CD14-positive monocyte (primary cell): ENCODE data around the gene EBNA1BP2. TPM values are rescaled to one million over a fixed set of nuclear protein-coding genes. Genes with fewer than 3 reads are reported as not detected.

ENCODE experiments used
- DNase-seq, 3 donors: peaks; one replicate each; pipeline ENCODE4 v3.0.0-alpha.2; 2011 to 2022
- H2AFZ ChIP-seq: 2 replicates; pipeline ENCODE4 v1.6.0; 2012; ENCODE audit warnings: mild to moderate bottlenecking, low read depth, low read length, inconsistent platforms; ENCODE audit not compliant: insufficient read depth, poor library complexity, severe bottlenecking
- H3K27ac ChIP-seq, 2 donors: 1 replicate in 1 of 2; 2 replicates in 1 of 2; pipeline ENCODE4 v1.5.1; 2012 to 2013; ENCODE audit warnings: low read length in 2 of 2, control low read depth in 1 of 2, inconsistent platforms in 1 of 2, low read depth in 1 of 2, mild to moderate bottlenecking in 1 of 2
- H3K27me3 ChIP-seq, 2 donors: one replicate each; pipeline versions ENCODE4 v1.6.0 to v1.6.1; 2011 to 2013; ENCODE audit warnings: low read length in 2 of 2; ENCODE audit not compliant: control insufficient read depth in 2 of 2, insufficient read depth in 2 of 2
- H3K36me3 ChIP-seq, 2 donors: replicated peaks in 1 of 2; 1 replicate in 1 of 2; 2 replicates in 1 of 2; pipeline versions ENCODE4 v1.5.1 to v1.6.1; 2012 to 2013; ENCODE audit warnings: low read length in 2 of 2, control low read depth in 1 of 2, inconsistent platforms in 1 of 2, mild to moderate bottlenecking in 1 of 2; ENCODE audit not compliant: insufficient read depth in 2 of 2, control insufficient read depth in 1 of 2
- H3K4me1 ChIP-seq, 2 donors: 1 replicate in 1 of 2; 2 replicates in 1 of 2; pipeline versions ENCODE4 v1.5.1 to v1.6.1; 2012 to 2013; ENCODE audit warnings: low read length in 2 of 2, control low read depth in 1 of 2, inconsistent platforms in 1 of 2, mild to moderate bottlenecking in 1 of 2, moderate library complexity in 1 of 2; ENCODE audit not compliant: insufficient read depth in 2 of 2, control insufficient read depth in 1 of 2
- H3K4me2 ChIP-seq: replicated peaks from 2 replicates; pipeline ENCODE3; 2012; ENCODE audit warnings: low read length, moderate library complexity, mild to moderate bottlenecking; ENCODE audit not compliant: poor library complexity, severe bottlenecking; ENCODE audit errors: extremely low read depth
- H3K4me3 ChIP-seq, 3 experiments: fragments of 200-600 bp in 1 of 3; sonication (generic) in 1 of 3; replicated peaks in 1 of 3; 1 replicate in 2 of 3; 2 replicates in 1 of 3; pipeline ENCODE4 v1.5.1; 2011 to 2013; ENCODE audit warnings: low read length in 3 of 3, mild to moderate bottlenecking in 3 of 3, control low read depth in 2 of 3, low read depth in 2 of 3, inconsistent platforms in 1 of 3, moderate library complexity in 1 of 3
- H3K79me2 ChIP-seq: 2 replicates; pipeline ENCODE4 v1.6.0; 2012; ENCODE audit warnings: mild to moderate bottlenecking, control low read depth, inconsistent platforms, low read length, moderate library complexity; ENCODE audit not compliant: insufficient read depth
- H3K9ac ChIP-seq: 2 replicates; pipeline ENCODE4 v1.6.0; 2017; ENCODE audit warnings: low read length, mild to moderate bottlenecking; ENCODE audit not compliant: insufficient read depth, poor library complexity, severe bottlenecking
- H3K9me3 ChIP-seq, 2 donors: replicated peaks in 1 of 2; 1 replicate in 1 of 2; 2 replicates in 1 of 2; pipeline versions ENCODE4 v1.5.1 to v1.6.1; 2012 to 2013; ENCODE audit warnings: low read length in 2 of 2, control low read depth in 1 of 2; ENCODE audit not compliant: control insufficient read depth in 1 of 2, insufficient read depth in 1 of 2
- H4K20me1 ChIP-seq: 2 replicates; pipeline ENCODE4 v1.6.0; 2012; ENCODE audit warnings: mild to moderate bottlenecking, low read length, control low read depth, moderate library complexity; ENCODE audit not compliant: insufficient read depth
- H3K27ac Mint-ChIP-seq, 7 donors: one replicate each; pipeline ENCODE4 v1.8.0; 2020; ENCODE audit warnings: mild to moderate bottlenecking in 7 of 7, mixed read lengths in 7 of 7, moderate library complexity in 6 of 7, inconsistent platforms in 2 of 7
- H3K27me3 Mint-ChIP-seq, 3 donors: one replicate each; pipeline ENCODE4 v1.8.0; 2021 to 2022; ENCODE audit warnings: low read depth in 3 of 3, mild to moderate bottlenecking in 3 of 3, mixed read lengths in 3 of 3, moderate library complexity in 3 of 3, inconsistent platforms in 1 of 3
- H3K36me3 Mint-ChIP-seq, 2 donors: one replicate each; pipeline ENCODE4 v1.8.0; 2020; ENCODE audit warnings: mixed read lengths in 2 of 2, inconsistent platforms in 1 of 2, mild to moderate bottlenecking in 1 of 2
- H3K4me1 Mint-ChIP-seq: one replicate; pipeline ENCODE4 v1.8.0; 2020; ENCODE audit warnings: mild to moderate bottlenecking, mixed read lengths
- H3K4me3 Mint-ChIP-seq, 2 donors: one replicate each; pipeline ENCODE4 v1.8.0; 2020; ENCODE audit warnings: mild to moderate bottlenecking in 2 of 2, mixed read lengths in 2 of 2, moderate library complexity in 1 of 2
- H3K9me3 Mint-ChIP-seq, 7 donors: one replicate each; pipeline ENCODE4 v1.8.0; 2020 to 2022; ENCODE audit warnings: mixed read lengths in 7 of 7, mild to moderate bottlenecking in 6 of 7, moderate library complexity in 6 of 7, inconsistent platforms in 2 of 7
- WGBS: methylation state at CpG from one replicate; pipeline ENCODE4 v1.1.5; 2013; ENCODE audit warnings: missing lambda C conversion rate; ENCODE audit not compliant: insufficient coverage; 5-methylcytosine and 5-hydroxymethylcytosine counted together
- intact Hi-C, 2 donors: fragments of 100-400 bp; cut with micrococcal nuclease; formaldehyde crosslinking; loops; one replicate each; pipeline versions ENCODE4 v1.15.0 to v1.15.1; 2023
- polyA plus RNA-seq, 3 donors: library from polyadenylated mRNA; depleted of rRNA in 1 of 3; unstranded in 2 of 3; stranded (reverse) in 1 of 3; fragments of 300-500 nt in 2 of 3; fragments of >200 nt in 1 of 3; fragmentation: Illumina TruSeq in 2 of 3; gene quantifications; 1 replicate in 2 of 3; 2 replicates in 1 of 3; pipeline ENCODE4 v1.2.3, GENCODE V29; 2012 to 2021
- TF ChIP-seq, protein P1 (sequence below): fragments of 200-600 bp; IDR thresholded peaks from one replicate; pipeline ENCODE4 v1.8.0; 2022; ENCODE audit warnings: antibody characterized with exemption, mild to moderate bottlenecking

EBNA1BP2 gene
- polyA plus RNA-seq, 3 donors: 10.2 to 37.2 (median 30.9) TPM

DNA sequence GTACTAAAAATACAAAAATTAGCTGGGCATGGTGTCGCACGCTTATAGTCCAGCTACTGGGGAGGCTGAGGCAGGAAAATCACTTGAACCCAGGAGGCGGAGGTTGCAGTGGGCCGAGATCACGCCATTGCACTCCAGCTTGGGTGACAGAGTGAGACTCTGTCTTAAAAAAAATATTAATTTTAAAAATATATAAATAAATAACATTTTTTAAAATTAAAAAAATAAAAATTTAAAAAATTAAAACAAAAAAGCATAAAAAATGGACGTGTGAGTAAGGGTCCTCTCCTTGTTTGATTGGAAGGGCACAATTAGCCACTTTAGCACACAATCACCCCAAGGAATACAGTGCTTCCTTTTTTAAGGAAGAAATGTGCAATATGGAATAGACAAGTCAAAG, 18.6 kb downstream of the EBNA1BP2 start:
- Histone ChIP-seq H3K4me1 (no peaks in the 10 kb centered on the region), H3K4me2 (no peak overlapping the region), H3K79me2 (no peaks in the 10 kb centered on the region), H3K27me3 (peaks cover 13 to 16% of the 10 kb centered on the region in 2 donors), H4K20me1 (no peaks in the 10 kb centered on the region), H3K4me3 (no peak overlapping the region), H3K36me3 (no peaks in the 10 kb centered on the region), H2AFZ (no peak overlapping the region), H3K27ac (no peak overlapping the region), H3K9me3 (peaks cover 0 to under 1% of the 10 kb centered on the region in 2 donors), H3K9ac (no peak overlapping the region)
- DNase-seq: no peak
- WGBS: 92% methylated on average over 2 of the region's 6 CpGs
- TF ChIP-seq, protein P1, sequence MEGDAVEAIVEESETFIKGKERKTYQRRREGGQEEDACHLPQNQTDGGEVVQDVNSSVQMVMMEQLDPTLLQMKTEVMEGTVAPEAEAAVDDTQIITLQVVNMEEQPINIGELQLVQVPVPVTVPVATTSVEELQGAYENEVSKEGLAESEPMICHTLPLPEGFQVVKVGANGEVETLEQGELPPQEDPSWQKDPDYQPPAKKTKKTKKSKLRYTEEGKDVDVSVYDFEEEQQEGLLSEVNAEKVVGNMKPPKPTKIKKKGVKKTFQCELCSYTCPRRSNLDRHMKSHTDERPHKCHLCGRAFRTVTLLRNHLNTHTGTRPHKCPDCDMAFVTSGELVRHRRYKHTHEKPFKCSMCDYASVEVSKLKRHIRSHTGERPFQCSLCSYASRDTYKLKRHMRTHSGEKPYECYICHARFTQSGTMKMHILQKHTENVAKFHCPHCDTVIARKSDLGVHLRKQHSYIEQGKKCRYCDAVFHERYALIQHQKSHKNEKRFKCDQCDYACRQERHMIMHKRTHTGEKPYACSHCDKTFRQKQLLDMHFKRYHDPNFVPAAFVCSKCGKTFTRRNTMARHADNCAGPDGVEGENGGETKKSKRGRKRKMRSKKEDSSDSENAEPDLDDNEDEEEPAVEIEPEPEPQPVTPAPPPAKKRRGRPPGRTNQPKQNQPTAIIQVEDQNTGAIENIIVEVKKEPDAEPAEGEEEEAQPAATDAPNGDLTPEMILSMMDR: no peak
- peaks cover 5% of the 10 kb centered on the region for H3K4me1 Mint-ChIP-seq
- no peak overlapping the region for H3K4me3 Mint-ChIP-seq
- no peak overlapping the region for H3K27ac Mint-ChIP-seq
- peaks cover 0 to 2% of the 10 kb centered on the region in 2 donors for H3K36me3 Mint-ChIP-seq
- intact Hi-C loops: no loop called here
- H3K9me3 Mint-ChIP-seq: peaks cover 0 to 3% (median 0%) of the 10 kb centered on the region in 7 donors
- peaks cover 17 to 31% (median 19%) of the 10 kb centered on the region in 3 donors for H3K27me3 Mint-ChIP-seq

DNA sequence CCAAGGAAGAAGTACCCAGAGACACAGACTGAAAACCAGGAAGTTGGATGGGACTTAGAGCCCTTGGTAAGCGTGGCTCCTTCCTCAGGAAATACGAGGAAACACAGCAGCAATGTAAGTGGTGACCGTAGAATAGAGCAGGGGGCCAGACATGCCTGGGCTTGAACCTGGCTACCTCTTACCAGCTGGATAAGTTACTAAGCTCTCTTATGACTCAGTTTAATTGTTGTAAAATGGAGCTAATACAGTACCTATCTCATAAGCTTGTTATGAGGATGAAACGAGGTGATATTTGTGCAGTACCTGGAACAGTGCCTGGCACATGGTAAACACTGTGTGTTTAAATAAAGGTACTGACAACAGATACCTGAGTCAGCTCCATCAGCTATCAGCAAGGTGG, 19.2 kb downstream of the EBNA1BP2 start:
- 43% methylated on average over 2 of the region's 4 CpGs for WGBS
- H3K27ac ChIP-seq: no peak overlapping the region
- Mint-ChIP-seq H3K36me3 (peaks cover 0 to 3% of the 10 kb centered on the region in 2 donors), H3K4me1 (peaks cover 5% of the 10 kb centered on the region), H3K27ac (no peak overlapping the region), H3K9me3 (peaks cover 0 to 5% (median 0%) of the 10 kb centered on the region in 7 donors), H3K4me3 (no peak overlapping the region), H3K27me3 (peaks cover 23 to 37% (median 24%) of the 10 kb centered on the region in 3 donors)
- no peaks in the 10 kb centered on the region for H4K20me1 ChIP-seq
- no peak overlapping the region for H3K4me2 ChIP-seq
- H2AFZ ChIP-seq: peak overlapping the region; percentile 46
- DNase-seq: no peak
- intact Hi-C loops: no loop called here
- peaks cover 0 to 6% of the 10 kb centered on the region in 2 donors for H3K9me3 ChIP-seq
- H3K27me3 ChIP-seq: peaks cover 16 to 22% of the 10 kb centered on the region in 2 donors
- no peak overlapping the region for H3K9ac ChIP-seq
- H3K79me2 ChIP-seq: no peaks in the 10 kb centered on the region
- H3K36me3 ChIP-seq: no peaks in the 10 kb centered on the region
- H3K4me1 ChIP-seq: peaks cover 2% of the 10 kb centered on the region in 2 donors
- H3K4me3 ChIP-seq: no peak overlapping the region
- TF ChIP-seq, protein P1: no peak
